ENCODE measurements around the gene JOSD2.

- TF ChIP-seq CTCF (conservative IDR thresholded peaks at IDR 0.05; ENCODE audit: low read depth, low read length): no peak
- TF ChIP-seq FOS (IDR thresholded peaks at IDR 0.05; ENCODE audit: low read depth, low read length): no peak
- no peak for TF ChIP-seq SMC3 (IDR thresholded peaks at IDR 0.05; ENCODE audit: low read depth, low read length)
- TF ChIP-seq POLR2A (IDR thresholded peaks at IDR 0.05; ENCODE audit: low read depth, low read length): no peak
- no peak for TF ChIP-seq RFX5 (IDR thresholded peaks at IDR 0.05; ENCODE audit: low read depth, low read length)
Observed at GRCh38 chr19:50464348-50464747, 46.6 kb downstream of the JOSD2 start.

All from IMR-90 (cell line).